Measurements from ENCODE around the gene MMD.
"Not testable (repeated sequence)": the region's sequence is repeated elsewhere in the genome, so short reads cannot be mapped to it uniquely, and the experiment has no call there.

DNA sequence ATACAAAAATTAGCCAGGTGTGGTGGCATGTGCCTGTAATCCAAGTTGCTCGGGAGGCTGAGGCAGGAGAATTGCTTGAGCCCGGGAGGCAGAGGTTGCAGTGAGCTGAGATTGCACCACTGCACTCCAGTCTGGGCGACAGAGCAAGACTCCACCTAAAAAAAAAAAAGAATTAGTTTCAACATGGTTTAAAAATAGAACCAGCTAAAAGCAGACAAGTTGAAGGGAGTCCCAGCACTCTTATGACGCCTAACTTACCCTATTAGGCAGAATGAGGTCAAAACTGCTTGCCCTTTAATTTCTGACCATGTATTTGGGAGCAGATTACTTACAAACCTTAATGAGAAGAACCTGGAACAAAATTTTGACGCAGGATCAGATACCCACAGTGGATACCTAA lies 17.4 kb downstream of the MMD start:
- TF ChIP-seq SP1 (IDR thresholded peaks at IDR 0.05); SP1 (CRISPR knock-in tag; IDR thresholded peaks at IDR 0.05); SETDB1 (CRISPR knock-in tag; IDR thresholded peaks at IDR 0.05; ENCODE audit: borderline replicate concordance); ZNF292 (CRISPR knock-in tag; IDR thresholded peaks at IDR 0.05; ENCODE audit: borderline replicate concordance, low read depth); GTF2F1 (IDR thresholded peaks at IDR 0.05; ENCODE audit: low read length); RORA (CRISPR knock-in tag; IDR thresholded peaks at IDR 0.05): not testable (repeated sequence)
- TF ChIP-seq, protein P1, sequence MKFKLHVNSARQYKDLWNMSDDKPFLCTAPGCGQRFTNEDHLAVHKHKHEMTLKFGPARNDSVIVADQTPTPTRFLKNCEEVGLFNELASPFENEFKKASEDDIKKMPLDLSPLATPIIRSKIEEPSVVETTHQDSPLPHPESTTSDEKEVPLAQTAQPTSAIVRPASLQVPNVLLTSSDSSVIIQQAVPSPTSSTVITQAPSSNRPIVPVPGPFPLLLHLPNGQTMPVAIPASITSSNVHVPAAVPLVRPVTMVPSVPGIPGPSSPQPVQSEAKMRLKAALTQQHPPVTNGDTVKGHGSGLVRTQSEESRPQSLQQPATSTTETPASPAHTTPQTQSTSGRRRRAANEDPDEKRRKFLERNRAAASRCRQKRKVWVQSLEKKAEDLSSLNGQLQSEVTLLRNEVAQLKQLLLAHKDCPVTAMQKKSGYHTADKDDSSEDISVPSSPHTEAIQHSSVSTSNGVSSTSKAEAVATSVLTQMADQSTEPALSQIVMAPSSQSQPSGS (CRISPR knock-in tag; IDR thresholded peaks at IDR 0.05), result not testable (repeated sequence)
- TF ChIP-seq, protein P2, sequence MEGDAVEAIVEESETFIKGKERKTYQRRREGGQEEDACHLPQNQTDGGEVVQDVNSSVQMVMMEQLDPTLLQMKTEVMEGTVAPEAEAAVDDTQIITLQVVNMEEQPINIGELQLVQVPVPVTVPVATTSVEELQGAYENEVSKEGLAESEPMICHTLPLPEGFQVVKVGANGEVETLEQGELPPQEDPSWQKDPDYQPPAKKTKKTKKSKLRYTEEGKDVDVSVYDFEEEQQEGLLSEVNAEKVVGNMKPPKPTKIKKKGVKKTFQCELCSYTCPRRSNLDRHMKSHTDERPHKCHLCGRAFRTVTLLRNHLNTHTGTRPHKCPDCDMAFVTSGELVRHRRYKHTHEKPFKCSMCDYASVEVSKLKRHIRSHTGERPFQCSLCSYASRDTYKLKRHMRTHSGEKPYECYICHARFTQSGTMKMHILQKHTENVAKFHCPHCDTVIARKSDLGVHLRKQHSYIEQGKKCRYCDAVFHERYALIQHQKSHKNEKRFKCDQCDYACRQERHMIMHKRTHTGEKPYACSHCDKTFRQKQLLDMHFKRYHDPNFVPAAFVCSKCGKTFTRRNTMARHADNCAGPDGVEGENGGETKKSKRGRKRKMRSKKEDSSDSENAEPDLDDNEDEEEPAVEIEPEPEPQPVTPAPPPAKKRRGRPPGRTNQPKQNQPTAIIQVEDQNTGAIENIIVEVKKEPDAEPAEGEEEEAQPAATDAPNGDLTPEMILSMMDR (CRISPR knock-in tag; IDR thresholded peaks at IDR 0.05), result not testable (repeated sequence)
